HG02763 (cell line): ENCODE results near the gene CELF2.

Experiments
- ATAC-seq: cut with Tn5 transposase; IDR thresholded peaks from one replicate; pipeline ENCODE4 v1.9.1; 2021; ENCODE audit warnings: mild to moderate bottlenecking, moderate library complexity; ENCODE audit not compliant: unreplicated experiment

The CELF2 gene

DNA sequence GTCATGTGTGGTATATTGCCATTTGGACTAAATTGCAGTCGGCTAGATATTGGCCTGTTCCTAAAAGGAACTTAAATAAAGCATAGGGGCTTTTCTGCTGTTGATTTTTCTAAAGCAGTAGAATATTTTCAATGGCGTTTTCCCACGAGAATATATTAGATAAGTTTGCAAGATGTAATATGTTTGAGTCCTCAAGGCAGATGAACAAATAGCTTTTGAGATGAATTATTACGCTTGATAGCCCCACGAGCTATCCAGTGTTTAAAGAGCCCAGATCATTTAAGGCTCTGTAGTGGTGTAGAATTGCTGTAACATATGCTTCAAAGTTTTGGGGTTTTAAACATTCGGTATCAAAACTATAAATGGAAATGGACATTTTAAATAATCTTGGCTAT lies 2.9 kb downstream of the CELF2 start:
- no peak for ATAC-seq

DNA sequence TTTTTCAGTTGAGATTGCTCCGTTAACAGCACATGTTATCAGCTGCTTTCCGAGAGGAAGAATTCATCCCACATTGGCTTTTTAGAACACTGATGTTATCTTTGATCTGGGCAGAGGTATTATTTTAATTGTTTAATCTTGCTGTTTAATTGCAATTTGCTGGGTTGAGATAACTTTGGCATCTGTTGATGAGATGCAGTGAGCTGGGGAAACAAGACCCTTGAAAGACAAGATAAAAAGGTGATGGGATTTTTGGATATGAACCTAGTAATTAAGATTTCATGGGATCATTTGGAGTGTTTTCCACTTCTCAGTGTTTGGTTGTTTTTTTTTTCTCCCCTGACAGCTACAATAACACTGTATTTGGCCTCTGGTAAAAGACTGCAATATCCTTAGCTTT lies 4.5 kb downstream of the CELF2 start:
- ATAC-seq, result no peak

DNA sequence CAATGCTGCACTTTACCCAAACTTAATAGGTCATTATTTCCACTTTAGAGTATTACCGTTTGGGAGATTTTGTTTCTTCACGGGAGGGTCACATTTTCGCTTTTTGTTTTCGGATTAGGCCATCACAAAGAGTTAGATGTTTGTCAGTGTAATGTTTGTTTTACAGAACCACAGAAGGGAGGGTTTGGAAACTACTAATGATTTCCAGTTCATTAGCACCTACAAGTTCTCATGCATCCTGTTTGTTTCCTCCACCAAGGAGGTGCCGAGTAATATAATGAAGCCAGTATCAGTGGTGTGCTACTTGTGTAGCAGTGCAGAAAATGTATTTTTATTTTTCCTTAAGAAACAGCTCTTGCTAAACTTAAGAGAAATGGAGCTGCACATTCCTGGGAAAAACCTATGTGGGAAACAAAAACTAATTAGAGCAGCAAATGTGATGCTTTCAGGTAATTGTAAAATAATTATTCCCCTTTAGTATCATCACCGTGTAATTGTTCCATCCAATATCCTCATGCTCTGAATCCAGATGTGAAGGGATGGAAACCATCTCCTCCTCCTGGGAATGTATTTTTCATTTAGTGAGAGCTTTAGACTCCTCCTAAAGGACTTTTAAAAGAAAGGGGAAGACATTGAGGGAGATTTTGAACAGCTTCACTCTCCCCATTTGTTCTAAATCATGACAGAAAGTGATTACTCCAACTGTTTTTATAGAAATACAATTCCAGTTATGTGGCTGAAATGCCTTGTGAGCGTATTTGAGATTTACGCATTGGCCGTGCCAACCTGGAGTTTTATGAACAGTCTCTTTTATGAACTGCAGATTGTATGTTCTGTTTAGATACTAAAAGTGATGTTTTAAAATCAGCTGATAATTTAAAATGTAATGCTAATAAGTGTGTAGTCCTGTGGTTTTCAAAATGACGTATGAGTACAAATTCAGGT lies 5.6 kb downstream of the CELF2 start:
- no peak for ATAC-seq

DNA sequence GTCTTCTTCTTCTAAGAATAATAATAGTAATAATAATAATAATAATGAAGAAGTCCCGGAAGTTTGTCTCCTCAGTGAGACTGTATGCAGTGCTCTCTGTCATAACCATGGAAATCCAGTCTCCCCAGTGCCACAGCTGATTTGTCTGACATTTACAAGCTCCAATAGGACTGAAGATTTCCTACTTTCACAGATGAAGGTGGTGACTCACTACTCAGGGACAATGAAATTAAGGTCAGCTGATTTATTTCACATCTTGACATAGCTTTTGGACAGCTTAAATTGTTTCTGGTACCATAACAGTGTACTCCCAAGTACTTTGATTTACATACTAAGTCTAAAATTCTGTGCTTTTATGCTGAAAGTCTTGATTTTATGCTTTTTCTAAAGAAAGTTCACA lies 6.9 kb downstream of the CELF2 start:
- no peak for ATAC-seq

DNA sequence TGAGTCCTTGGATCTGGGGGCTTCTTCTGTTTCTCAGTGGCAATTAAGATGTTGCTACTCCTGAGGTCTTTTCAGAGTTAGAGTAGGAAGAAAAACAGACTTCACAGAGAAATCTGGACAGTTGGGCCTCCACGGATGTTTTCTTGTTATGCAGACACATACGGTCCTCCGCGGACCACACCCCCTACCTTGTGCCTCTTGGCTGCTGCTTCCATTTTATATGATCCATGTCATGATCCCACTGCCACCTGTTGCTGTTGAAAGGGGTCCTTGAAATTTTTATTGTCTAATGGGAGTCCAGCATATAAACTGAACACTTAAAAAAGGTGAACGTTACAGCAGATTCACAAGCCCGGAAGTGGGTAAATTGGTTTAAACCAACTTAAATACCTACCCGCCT lies 8.3 kb downstream of the CELF2 start:
- ATAC-seq, result no peak

DNA sequence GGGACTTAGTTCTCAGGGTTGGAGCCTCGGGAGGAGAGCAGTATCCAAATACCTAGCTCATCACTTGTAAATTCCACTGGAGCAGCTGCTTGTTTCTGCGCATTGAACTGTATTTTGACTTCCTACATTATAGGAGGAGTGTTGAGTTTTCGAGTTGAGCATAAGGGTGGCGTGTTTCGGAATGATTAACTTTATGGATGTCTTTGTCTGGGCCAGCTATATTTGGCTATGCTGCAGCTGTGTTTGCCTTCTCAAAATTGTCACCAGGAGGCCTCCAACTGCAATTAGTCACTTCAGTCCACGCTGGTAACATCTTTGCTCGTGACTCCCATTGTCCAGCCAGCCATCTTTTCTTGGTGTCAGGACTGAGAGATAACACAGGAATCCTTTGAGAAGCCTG lies 9.1 kb downstream of the CELF2 start:
- no peak for ATAC-seq

DNA sequence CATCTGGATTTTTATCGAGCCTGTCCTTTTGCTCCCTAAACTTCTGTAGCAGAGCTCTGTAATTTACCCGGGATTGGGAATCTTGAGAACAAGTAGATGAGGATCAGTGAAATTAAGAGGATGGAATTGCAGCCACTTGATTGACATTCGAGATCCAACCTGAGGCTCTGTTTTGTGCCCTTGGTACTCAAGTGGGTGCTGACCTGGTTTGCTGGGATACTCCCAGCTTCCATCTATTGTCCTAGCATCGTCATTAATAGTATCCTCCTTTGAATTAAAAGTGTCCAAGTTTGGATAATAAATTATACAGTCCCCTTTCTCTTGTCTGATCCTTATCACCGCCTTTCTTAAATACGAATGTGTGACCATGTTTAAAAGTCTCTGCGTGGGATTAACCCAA lies 17.1 kb downstream of the CELF2 start:
- no peak for ATAC-seq

DNA sequence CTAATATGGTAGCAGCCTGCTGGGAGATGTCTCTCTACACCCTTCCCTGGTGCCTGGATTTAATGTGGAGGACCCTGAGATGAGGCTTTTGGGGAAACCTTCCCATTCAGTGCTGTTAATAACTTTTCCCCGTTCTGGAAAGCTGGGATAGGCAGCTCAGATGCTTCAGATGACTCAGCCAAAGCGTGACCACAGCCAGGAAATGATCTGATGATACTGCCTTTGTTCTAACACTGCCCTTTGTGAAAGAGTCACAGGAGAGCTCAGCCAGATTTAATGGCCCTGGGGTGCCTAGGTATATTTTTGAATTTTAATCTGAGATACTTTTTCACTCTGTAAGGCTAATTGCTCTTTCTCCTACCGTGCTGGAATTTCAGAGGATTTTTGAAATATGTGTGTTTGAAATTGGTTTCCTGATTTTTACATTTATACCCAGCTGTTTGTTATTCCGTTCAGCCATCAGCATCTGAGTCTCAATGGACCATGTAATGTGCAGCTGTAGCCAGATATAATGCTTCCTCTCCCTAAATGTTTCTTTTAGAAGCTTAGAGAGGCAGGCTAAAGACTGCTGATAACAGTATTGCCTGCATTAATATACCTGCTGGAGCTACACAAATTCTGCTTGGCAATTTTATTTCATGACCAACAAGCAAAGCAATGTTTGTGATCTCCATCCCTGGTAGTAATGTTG lies 17.8 kb downstream of the CELF2 start:
- no peak for ATAC-seq

DNA sequence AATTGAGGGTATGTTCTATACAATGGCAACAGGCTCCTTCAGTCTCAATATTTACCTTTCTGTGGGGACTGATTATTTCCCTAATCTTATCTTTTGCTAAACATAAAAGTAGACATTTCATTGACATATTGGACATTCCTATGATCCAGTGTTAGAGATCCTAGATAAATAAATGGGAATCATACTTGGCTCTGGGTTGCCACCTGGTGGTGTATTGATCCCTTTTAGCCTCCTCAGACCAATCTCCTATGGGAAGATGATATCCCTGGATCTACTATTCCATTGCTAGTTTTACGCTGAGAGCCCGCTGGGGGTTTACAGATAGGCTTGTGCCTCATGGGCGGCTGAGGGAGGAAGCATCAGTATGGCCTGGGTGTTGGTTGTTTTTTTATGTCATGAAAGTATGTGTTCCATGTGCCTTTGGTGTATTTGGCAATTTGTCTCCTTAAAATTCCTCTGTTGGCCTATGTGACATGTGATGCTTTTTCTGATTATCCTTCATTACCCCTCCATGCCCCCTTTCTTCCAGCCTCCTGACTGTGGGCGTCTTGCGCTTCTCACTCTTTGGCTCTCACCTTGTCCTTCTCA lies 18.8 kb downstream of the CELF2 start:
- no peak for ATAC-seq

DNA sequence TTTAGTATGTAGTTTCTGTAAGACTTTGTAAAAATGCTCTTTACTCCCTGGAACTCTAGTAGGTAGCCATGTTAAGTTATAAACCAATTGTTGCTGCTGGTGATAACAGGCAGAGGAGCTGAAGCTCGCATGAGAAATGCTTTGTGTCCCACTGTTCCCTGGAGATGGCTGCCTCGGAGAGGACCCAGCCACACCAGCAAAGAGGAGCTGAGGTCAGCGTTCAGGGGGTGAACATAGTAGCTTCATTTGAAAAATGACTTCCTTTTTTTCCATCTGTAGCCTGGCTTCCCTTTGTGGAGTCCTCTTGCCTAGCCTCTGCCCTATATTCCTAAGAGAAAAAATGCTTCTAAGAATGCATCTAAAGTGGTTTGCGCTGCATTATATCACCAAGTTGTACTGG lies 20.3 kb downstream of the CELF2 start:
- ATAC-seq, result no peak

DNA sequence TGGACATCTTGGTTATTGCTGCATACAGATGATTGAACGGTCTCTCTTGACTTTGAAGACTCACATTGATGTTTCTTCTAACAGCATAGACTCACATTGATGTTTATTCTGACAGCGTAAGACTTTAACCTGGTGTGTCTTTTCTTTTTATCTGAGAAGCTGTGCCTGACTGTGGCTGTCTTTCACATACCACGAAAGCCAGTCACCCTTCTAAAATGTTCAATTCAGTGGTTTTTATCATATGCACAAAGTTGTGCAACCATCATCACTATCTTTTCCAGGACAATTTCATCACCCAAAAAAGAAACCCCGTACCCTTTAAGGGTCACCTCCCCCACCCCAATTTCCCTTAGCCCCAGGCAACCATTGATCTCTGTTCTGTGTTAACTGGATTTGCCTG lies 24.7 kb downstream of the CELF2 start:
- no peak for ATAC-seq

DNA sequence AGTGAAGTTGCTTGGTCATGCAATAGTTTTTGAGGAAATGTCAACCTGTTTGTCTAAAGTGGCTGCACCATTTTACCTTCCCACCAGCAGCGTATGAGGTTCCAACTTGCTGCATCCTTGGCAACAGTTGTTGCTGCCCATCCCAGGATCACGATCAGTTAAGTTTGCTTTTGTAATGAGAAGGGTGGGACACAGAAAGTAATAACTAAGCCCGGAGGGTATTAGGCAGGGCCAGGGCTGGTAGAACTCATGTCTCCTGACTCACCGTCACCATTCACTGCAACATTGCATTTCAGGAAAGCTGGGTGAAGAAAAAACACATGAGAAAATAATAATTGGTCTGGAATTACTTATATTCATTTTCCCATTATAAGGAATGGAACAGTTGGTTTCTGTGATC lies 25.4 kb downstream of the CELF2 start:
- no peak for ATAC-seq

DNA sequence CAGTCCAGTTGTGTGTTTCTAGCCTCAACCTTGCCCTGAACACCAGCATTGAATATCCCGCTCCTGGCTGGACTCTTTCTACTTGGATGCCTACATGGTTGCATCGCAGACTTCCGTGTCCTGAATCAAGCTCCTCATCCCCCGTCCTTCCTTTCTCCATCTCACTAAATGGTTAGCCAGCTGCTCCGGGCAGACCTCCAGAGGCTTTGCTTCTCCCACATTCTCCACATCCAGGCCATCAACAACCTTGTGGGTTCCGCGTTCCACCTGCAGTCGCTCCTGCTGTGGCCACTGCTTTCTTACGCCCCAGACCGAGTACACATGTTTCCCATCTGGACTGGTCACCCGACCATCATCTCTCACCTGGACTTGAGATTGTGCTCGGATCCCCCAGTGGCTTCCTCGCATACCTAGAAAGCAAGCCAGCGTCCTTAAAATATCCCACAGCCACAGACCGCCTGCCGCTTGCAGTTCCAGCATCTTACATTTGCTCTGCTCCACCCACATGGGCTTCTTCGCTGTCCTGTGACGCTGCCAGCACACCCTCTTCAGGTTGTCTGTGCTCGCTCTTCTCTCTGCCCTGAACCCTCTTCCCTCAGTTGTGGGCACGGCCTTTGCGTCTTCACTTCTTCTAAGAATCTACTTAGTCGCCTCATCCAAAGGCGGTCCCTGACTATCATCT lies 25.9 kb downstream of the CELF2 start:
- ATAC-seq, result no peak

DNA sequence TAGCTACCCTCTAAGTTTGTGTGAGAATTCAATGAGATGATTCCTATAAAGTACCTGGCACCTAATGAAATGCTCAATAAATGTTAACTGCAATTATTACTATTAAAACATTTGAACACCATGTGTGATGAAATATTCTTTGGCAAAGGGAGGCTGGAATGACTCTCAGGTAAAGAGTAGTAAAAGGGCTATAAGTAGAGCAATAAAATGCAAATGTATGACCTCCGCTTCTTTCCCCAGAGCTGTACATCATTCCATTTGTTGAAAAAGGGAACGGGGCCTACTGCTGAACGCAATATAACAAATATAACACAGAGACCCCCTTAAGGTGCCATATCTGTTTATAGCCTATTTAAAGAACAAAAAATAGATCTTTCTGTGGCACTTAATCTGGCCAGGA lies 27.8 kb downstream of the CELF2 start:
- ATAC-seq, result no peak

DNA sequence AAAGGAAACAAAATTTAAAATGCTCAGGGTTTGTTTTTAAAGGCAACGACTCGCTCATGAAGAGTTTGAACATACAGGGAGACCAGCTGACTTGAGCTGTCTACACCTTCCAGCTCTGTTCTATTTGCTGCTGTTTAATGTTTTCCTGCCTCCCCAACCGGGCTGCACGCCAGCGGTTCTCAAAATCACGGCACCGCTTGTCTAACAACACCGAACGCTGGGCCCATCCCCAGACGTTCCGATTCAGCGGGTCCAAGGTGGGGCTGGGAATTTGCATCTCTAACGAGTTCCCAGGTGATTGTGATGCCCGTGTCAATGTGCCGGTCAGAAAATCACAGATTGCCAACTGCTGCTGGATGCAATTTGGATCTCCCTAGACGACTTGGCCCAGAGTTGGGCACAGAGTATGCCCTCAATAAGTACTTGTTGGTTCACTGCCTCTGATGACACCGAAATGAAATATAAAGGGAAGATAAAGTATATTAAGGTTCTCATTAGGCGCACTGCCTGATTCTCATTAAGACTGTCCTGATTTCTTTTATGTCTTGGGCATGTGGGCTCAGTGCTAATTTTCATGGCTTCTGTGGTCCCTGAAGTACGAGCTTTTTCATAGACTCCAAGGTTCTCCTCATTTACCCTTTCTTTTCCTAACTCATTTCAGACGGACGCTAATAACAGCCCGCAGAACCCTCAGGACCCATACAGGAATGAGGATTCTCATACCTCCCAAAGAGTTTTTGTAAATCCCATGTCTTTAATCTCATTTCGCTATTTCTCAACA lies 28.5 kb downstream of the CELF2 start:
- ATAC-seq, result no peak

DNA sequence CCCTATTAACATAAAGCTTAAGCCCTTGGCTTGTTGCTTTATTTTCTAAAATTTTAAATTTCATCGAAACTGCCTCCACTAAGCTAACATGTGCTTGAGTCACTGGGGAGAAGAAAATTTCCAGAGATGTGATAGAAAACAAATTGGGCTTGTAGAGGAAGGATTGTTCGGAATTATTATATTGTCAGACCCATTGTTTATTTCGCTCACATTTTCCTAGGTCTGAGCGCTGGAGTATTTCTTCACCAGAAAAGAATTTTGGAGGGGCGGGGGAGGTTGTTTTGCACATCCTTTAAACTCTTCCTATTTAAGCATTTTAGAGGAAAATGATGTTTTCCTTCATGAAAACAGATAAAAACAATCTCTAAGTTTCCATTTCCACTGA lies 29.1 kb downstream of the CELF2 start:
- ATAC-seq, result no peak

DNA sequence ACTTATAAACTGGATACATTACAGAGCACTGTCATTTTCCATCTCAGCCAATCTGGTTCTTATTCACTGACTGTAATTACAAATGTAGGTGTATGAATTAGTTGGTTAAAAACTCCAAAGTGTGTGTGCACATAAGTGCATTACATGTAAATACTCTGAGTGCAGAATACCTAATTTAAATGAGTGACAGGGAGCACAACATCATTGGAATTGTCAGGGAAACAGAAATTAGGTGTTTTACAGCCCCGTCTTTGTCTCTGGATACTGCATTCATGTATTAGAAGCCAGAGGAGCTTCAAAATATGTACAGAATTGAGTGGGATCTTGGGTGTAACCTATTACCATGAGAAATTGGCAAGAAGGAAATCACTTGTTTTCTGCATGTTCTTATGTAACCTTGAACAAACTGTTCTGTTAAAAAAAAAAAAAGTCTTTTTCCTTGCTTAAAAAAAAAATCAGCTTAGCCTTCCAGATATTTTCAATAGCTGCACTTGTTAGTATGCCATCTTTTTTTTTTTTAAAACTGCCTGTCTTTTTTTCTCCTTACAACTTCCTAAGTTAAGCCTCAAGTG lies 31.1 kb downstream of the CELF2 start:
- no peak for ATAC-seq

DNA sequence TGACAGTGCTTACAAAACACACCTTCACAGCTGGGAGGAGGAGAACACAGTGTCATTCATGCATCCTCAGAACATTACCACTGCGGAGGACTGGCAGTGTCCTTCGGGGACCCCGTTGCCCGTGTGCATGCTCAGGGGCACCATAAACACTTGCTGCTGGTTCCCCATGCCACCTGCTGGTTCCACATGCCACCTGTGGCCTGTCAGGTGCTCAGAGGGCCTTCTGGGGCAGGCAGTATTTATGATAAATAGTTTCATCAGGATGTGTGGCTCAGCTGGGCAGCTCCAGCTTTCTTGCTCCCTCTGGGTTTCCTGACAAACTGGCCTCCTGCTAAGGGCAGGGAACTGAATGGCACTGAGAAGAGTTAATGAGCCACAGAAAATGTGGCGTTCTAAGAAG lies 32.1 kb downstream of the CELF2 start:
- no peak for ATAC-seq

DNA sequence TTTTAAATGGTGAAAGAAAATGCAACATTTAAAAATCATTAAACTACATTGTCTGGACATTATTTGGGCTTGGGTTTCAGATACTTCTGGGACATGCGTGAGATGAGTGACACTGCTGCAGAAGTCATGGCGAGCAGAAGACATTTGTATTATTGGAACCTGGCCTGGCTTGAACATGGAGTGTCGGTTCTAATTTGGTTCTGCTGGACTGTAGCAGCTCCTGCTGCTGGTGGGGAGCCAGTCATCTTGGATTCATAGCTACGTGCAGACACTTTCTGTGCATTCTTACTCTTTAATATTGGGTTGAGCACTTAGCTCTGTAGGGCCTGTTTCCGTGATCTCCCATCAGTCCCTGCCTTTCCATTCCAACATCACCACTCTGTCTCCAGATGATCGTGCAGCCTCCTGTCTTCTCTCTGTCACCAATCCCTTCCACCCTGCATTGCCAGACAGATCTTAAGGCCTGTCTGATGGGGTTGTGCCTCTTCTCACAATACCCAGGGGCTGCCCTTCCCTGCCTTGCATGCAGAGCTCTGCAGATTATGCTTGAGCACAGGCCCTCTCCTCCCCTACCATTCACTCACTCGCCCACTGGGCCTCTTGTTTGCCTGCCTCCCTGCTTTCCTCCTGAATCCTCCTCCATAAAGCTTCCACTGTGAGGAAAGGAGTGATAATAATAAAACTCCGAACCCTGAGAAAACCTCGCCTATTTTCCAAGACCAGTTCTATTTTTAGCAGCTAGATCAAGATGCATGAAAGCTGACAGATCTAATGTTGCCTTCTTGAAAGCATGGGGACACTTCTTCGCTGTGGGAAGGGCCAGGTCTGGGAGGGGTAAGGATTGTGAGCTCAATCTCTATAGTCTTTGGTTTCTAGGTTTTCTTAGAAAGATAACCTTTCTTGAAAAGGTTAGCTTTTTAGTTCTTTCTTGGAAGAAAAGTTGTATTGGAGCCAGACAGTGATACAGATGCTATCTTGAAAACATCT lies 32.9 kb downstream of the CELF2 start:
- no peak for ATAC-seq
